Epithelial cell of proximal tubule (primary cell): ENCODE data around the gene DMXL2. TPM values are rescaled to one million over a fixed set of nuclear protein-coding genes. Genes with fewer than 3 reads are reported as not detected.

ENCODE experiments used
- DNase-seq: peaks from one replicate; pipeline ENCODE4 v3.0.0-alpha.2; 2011; ENCODE audit warnings: low read depth
- H3K4me3 ChIP-seq: 2 replicates; pipeline ENCODE4 v1.5.1; 2011; ENCODE audit warnings: low read depth, mild to moderate bottlenecking, low read length
- total RNA-seq: library from RNA; depleted of rRNA; stranded (reverse); fragments of >200 nt; gene quantifications from 2 replicates; pipeline ENCODE4 v1.2.3, GENCODE V29; 2015
- TF ChIP-seq, protein P1 (sequence below): conservative IDR thresholded peaks from 2 replicates; pipeline ENCODE4 v1.5.1; 2012; ENCODE audit warnings: low read depth, mild to moderate bottlenecking, low read length

DMXL2 gene
- total RNA-seq, 1 donor from 2014 or later = 8.7 TPM

GRCh38 chr15:51526955-51527354 lies 95.6 kb downstream of the DMXL2 start:
- TF ChIP-seq, protein P1, sequence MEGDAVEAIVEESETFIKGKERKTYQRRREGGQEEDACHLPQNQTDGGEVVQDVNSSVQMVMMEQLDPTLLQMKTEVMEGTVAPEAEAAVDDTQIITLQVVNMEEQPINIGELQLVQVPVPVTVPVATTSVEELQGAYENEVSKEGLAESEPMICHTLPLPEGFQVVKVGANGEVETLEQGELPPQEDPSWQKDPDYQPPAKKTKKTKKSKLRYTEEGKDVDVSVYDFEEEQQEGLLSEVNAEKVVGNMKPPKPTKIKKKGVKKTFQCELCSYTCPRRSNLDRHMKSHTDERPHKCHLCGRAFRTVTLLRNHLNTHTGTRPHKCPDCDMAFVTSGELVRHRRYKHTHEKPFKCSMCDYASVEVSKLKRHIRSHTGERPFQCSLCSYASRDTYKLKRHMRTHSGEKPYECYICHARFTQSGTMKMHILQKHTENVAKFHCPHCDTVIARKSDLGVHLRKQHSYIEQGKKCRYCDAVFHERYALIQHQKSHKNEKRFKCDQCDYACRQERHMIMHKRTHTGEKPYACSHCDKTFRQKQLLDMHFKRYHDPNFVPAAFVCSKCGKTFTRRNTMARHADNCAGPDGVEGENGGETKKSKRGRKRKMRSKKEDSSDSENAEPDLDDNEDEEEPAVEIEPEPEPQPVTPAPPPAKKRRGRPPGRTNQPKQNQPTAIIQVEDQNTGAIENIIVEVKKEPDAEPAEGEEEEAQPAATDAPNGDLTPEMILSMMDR = no peak
- H3K4me3 ChIP-seq = no peak overlapping the region
- no peak for DNase-seq

- no peak overlapping the region for H3K4me3 ChIP-seq
- DNase-seq = no peak
- TF ChIP-seq, protein P1 = no peak
These were observed 98.2 kb downstream of the DMXL2 start for GRCh38 chr15:51524376-51524775.

- TF ChIP-seq, protein P1 = no peak
- no peak for DNase-seq
- no peak overlapping the region for H3K4me3 ChIP-seq
These were observed 106.3 kb downstream of the DMXL2 start for GRCh38 chr15:51516291-51516690.

DNA sequence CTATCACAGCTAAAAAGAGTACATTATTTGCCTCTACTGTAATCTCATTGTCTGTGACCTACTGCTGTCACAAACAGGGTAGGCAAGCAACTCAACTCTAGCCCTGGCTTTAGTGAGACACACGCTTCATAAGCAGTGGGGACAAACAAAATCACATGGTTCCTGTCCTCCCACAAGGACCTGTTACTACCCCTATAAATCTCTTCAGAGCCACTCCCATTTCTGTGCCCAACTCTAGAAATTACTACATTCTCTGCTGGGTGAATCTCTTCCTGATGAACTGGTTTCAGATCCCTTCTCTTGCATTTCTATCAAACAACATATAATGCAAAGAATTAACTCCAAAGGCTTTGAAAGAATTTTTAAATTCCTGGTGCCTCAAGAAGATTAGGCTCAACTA lies 117.3 kb downstream of the DMXL2 start:
- no peak for DNase-seq
- TF ChIP-seq, protein P1 = no peak
- H3K4me3 ChIP-seq = no peak overlapping the region

DNA sequence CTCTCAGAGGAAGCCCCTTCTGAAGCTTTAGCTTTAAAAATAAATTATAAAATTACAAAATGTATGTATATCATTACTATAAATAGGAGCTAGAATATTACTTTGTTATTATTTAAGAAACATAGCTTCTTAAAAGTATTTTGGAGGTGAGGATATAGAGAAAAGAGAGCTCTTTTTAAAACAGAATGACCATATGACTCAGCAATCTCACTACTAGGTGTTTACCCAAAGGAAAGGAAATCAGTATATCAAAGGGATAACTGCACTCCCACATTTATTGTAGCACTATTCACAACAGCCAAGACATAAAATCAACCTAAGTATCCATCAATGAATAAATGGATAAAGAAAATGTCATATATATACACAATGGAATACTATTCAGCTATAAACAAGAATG lies 119.6 kb downstream of the DMXL2 start:
- TF ChIP-seq, protein P1 = no peak
- no peak overlapping the region for H3K4me3 ChIP-seq
- no peak for DNase-seq

- TF ChIP-seq, protein P1 = peak; percentile 66
- peak; percentile 2 for DNase-seq
These were observed 123.1 kb downstream of the DMXL2 start for GRCh38 chr15:51499379-51499976.

DNA sequence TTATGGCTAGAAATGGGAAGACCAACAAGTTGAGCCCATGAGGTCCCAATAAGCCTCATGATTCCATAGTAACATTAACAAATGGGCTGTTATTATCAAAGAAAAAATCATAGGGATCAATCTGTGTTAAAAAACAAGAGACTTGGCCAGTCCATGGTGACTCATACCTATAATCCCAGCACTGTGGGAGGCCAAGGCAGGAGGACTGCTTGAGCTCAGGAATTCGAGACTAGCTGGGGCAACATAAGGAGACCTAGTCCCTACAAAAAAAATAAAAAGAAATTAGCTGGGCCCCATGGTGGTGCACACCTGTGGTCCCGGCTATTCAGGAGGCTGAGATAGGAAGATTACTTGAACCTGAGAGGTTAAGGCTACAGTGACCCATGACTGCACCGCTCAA lies 124.8 kb downstream of the DMXL2 start:
- DNase-seq = no peak
- no peak overlapping the region for H3K4me3 ChIP-seq
- TF ChIP-seq, protein P1 = no peak

More at GRCh38 chr15:51499379-51499976, 123.1 kb downstream of the DMXL2 start:
- no peak overlapping the region for H3K4me3 ChIP-seq
